Medulla oblongata (tissue), 1 donor: ENCODE results near the gene RETREG1.
"Not testable (repeated sequence)": the region's sequence is repeated elsewhere in the genome, so short reads cannot be mapped to it uniquely, and the experiment has no call there.

Experiments
- DNase-seq: peaks from one replicate; pipeline ENCODE4 v3.0.0-alpha.2; 2015; ENCODE audit errors: extremely low spot score

RETREG1 gene

DNA sequence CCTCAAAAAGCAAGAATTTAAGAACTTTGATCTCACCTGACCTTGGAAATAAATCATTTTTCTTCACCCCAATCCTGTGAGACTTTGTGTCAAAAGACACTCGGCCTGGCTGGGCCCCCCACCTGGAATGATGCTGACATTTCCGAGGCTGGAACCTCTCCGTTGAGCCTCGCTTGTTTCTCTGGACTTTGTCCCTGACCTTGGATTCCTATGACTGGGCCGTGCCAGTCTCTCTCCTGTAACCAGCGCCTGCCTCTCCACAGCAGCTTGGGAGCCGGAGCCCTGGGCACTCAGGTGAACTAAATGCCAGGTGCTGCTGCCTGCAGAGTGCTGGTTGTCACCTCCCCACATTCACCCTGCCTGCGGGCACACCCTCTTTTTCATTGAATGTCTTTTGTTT lies 62.7 kb downstream of the RETREG1 start:
- DNase-seq: no peak

DNA sequence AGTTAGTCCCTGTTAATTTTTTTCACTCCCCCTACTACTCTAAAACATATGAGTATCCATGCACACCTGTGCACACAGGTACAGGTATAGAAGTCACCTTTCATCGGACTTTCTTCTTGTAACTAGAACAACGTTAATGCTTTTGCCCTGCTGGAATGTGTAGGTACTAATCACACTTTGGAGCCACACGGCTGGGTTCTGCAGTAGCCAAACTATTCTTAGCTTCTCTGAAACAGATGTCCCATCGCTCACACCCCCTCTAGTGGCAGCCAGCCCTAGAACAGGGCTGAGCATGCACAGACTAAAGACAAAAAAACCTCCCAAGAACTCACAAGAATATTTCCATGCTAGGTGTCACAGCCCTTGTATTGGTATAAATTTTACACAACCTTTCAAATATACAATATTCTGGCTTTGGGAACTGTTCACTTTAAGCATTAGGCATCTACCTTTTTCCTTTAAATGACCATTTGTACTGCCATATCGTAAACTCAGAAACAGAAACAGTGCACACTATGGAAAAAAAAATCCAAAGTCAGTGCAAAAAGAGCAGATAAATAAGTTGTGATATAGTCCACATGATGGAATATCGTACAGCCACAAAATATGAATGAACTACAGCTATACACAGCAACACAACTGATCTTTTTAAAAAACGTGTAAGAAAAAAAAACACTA lies 64.0 kb downstream of the RETREG1 start:
- DNase-seq: peak; percentile 85

GRCh38 chr5:16551628-16552027 lies 65.2 kb downstream of the RETREG1 start:
- DNase-seq: no peak

DNA sequence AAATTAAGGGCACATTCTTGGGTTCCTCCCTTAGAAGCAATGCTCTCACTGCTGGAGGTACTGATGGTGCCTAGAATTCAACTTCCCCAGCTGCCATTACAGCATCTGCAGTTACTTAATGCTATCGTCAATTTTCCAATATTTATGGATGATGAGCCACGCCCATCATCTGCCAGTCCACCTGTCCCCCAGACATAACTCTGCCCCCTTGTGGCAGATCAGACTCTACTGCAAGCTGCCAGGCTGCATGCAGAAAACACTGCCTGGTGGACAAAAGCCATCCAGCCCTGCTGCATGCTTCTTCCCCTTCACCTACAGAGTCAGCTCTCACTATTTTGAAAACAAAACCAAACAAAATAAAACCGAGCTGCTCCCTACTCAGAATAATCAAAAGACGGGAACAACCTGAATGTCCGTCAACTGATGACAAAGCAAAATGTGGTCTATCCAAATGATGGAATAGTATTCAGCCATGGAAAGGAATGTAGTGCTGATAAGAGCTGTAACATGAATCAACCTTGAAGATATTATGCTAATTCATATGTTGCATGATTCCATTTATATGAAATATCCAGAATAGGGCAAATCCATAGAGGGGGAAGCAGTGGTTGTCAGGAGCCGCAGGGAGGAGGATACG lies 66.4 kb downstream of the RETREG1 start:
- DNase-seq: no peak

GRCh38 chr5:16549491-16550206 lies 67.1 kb downstream of the RETREG1 start:
- no peak for DNase-seq

- DNase-seq: peak; percentile 10
These were observed 68.0 kb downstream of the RETREG1 start for GRCh38 chr5:16548812-16549211.

- peak; percentile 7 for DNase-seq
These were observed 68.7 kb downstream of the RETREG1 start for GRCh38 chr5:16548115-16548514.

DNA sequence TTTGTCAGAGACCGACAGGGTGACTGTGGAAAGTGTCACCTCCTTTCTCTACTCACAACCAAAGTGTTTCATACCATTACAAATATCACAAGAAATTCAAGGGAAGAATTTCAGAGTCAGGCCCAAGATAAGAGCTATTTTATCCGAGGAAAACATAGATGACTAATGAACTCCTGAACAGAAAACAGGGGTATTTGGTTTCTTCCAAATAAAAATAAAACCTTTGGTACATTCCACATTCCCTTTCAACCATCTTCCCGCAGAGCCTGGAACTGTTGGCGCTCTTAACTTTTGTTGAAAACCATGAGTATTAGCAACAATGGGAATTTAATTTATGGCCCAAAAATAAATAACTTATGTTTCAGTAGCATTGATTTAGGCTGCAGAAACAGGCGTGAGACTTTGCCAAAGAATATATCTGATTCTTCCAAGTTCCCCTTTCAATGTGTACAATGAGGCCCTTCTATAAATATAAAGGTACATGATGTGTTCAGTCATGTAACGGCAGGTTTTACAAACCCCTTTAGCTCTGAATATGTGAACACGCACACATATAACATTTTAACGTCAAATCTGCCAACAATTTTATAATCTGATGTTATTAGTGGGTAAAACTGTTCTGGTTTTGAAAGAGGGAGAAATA lies 69.5 kb downstream of the RETREG1 start:
- no peak for DNase-seq

- DNase-seq: no peak
These were observed 70.1 kb downstream of the RETREG1 start for GRCh38 chr5:16546732-16547131.

GRCh38 chr5:16544607-16545374 lies 72.0 kb downstream of the RETREG1 start:
- peak; percentile 53 for DNase-seq

DNA sequence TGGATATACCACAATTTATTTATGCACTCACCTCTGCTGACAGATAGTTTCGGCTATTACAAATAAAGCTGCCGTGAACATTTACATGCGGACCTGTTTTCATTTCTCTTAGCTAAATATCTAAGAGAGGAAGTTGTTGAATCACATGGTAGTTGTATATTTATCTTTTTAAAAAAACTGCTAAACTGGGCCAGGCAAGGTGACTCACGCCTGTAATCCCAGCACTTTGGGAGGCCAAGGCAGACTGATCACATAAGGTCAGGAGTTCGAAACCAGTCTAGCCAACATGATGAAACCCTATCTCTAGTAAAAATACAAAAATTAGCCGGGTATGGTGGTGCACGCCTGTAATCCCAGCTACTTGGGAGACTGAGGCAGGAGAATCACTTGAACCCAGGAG lies 73.6 kb downstream of the RETREG1 start:
- DNase-seq: not testable (repeated sequence)

- no peak for DNase-seq
These were observed 74.6 kb downstream of the RETREG1 start for GRCh38 chr5:16542236-16542635.

DNA sequence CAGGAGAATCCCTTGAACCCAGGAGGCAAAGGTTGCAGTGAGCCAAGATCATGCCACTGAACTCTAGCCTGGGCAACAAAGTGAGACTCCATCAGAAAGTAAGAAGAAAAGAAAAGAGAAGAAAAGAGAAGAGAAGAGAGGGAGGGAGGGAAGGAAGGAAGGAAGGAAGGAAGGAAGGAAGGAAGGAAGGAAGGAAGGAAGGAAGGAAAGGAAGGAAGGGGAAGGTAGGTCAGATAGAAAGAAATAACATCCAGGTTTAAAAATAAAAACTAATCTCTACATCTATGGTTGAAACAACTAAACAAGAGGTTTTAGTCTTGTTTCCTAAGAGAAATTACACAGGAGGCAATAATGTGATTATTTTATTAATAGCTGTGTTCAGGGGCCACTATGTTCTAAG lies 75.2 kb downstream of the RETREG1 start:
- not testable (repeated sequence) for DNase-seq

GRCh38 chr5:16540421-16540820 lies 76.4 kb downstream of the RETREG1 start:
- DNase-seq: no peak

DNA sequence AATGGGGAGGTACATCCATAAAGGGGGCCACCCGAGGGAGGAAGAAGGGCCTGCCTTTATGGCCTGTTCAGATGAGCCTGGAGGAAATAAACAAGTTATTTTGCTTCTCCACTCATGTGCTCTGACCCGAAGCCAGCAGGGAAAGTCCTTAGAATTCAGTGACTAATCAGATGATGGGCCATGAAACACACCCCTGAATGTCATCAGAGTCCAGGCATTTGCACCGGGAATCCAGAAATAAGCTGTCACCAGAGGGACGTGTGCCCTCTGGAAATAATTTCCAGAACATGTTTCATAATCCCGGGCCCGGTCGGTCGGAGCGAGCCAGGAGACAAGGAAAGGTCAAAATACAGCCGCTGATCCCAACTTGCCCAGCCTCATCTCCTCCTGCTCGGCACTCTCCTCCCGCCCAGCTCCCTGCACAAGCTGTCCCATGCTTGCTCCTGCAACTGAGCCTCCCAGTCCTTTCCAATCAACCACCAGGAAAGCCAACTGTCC lies 77.6 kb downstream of the RETREG1 start:
- peak; percentile 60 for DNase-seq

DNA sequence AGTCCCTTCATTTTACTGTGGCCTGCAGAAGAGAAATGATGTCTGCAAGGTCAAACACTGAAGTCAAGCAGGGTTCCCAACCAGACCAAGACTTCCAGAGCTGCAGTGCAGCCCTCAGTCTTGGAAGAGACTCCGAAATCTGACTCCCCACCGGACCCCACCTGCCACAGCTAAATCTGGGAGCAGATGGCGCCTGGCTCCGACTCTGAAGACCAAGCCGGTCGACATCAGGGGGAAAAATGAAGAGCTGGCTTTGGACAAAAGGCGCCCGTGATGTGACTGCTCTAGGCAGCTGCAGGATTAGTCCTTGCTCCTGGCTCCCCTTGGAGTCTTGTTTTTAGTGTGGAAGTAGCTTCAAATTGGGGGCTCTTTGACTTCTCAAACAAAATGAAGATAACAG lies 78.8 kb downstream of the RETREG1 start:
- no peak for DNase-seq

GRCh38 chr5:16536818-16537217 lies 80.0 kb downstream of the RETREG1 start:
- no peak for DNase-seq

DNA sequence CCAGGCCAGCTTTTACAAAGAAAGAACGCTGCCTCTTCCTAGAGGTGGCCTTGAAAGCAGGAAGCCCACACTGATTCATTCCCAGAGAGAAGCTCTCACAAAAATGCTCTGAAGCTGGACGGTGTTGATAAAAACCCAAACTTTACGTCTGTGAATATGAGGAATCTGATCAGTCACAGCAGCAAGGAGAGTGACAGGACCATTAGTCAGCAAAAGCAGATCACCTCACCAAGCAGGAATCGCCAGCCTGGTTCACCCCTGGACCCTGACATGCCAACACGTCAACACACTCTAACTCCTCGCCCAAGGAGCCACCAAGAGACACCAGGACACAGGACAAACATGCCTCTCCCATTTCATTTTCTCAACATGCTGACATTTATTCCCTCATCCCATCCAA lies 80.6 kb downstream of the RETREG1 start:
- no peak for DNase-seq

DNA sequence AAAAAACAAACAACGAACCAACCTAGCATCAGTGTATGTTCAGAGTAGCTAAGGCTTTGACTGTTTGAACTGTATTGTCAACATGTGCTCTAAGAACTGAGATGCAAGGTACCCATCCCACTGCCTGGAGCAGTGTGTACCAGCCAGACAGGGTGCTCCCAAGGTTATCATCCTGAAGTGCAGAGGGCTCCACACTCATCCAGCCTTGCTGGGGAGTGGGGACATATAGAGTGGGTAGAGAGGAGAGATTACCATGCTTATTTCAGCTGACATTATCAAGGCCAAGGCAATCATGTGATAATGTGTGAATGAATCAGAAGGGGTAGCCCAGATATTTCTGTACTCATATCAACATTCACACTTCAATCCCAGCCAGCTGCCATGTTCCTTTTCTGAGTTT lies 82.5 kb downstream of the RETREG1 start:
- DNase-seq: no peak

- DNase-seq: no peak
These were observed 85.6 kb downstream of the RETREG1 start for GRCh38 chr5:16531063-16531648.

GRCh38 chr5:16529306-16529705 lies 87.5 kb downstream of the RETREG1 start:
- DNase-seq: no peak
